KOPT-K1 (cell line): ENCODE data around the gene PATZ1.
A peak's percentile ranks its signal among the peaks of the same experiment; 100 is the strongest.

ENCODE experiments used
- H3K27ac ChIP-seq: fragments of 200-600 bp; sonication (generic); 2 replicates; pipeline ENCODE4 v1.5.1; 2016; ENCODE audit warnings: antibody characterized with exemption, mild to moderate bottlenecking, low read depth, low read length; ENCODE audit not compliant: poor library complexity, severe bottlenecking
- H3K36me3 ChIP-seq: fragments of 200-600 bp; sonication (generic); 2 replicates; pipeline ENCODE4 v1.5.1; 2017; ENCODE audit warnings: antibody characterized with exemption, mild to moderate bottlenecking, low read length, moderate library complexity; ENCODE audit not compliant: insufficient read depth
- H3K9me3 ChIP-seq: fragments of 200-600 bp; sonication (generic); 2 replicates; pipeline ENCODE4 v1.5.1; 2017; ENCODE audit warnings: antibody characterized with exemption, low read length, mild to moderate bottlenecking; ENCODE audit not compliant: insufficient read depth, poor library complexity, severe bottlenecking

Gene PATZ1

GRCh38 chr22:31346733-31347250, 646 bp upstream of the PATZ1 start:
- Histone ChIP-seq H3K9me3 (no peaks in the 10 kb centered on the region), H3K36me3 (peaks cover 36% of the 10 kb centered on the region), H3K27ac (peak overlapping the region; percentile 98)

GRCh38 chr22:31345331-31346254, 553 bp downstream of the PATZ1 start:
- Histone ChIP-seq H3K36me3 (peaks cover 48% of the 10 kb centered on the region), H3K9me3 (no peaks in the 10 kb centered on the region), H3K27ac (peak overlapping the region; percentile 98)

GRCh38 chr22:31344578-31345330, 1.4 kb downstream of the PATZ1 start:
- Histone ChIP-seq H3K9me3 (no peaks in the 10 kb centered on the region), H3K27ac (peak overlapping the region; percentile 98), H3K36me3 (peaks cover 56% of the 10 kb centered on the region)

GRCh38 chr22:31344256-31344577, 1.9 kb downstream of the PATZ1 start:
- Histone ChIP-seq H3K27ac (peak overlapping the region; percentile 25), H3K36me3 (peaks cover 61% of the 10 kb centered on the region), H3K9me3 (no peaks in the 10 kb centered on the region)

GRCh38 chr22:31343235-31344191, 2.6 kb downstream of the PATZ1 start:
- Histone ChIP-seq H3K27ac (peak overlapping the region; percentile 25), H3K9me3 (no peaks in the 10 kb centered on the region), H3K36me3 (peaks cover 68% of the 10 kb centered on the region)

- Histone ChIP-seq H3K27ac (no peak overlapping the region), H3K9me3 (no peaks in the 10 kb centered on the region), H3K36me3 (peaks cover 78% of the 10 kb centered on the region)
These were observed 3.6 kb downstream of the PATZ1 start for GRCh38 chr22:31342389-31343140.

- Histone ChIP-seq H3K36me3 (peaks cover 88% of the 10 kb centered on the region), H3K9me3 (no peaks in the 10 kb centered on the region), H3K27ac (no peak overlapping the region)
These were observed 4.6 kb downstream of the PATZ1 start for GRCh38 chr22:31341386-31342088.

- Histone ChIP-seq H3K36me3 (peaks cover 95% of the 10 kb centered on the region), H3K9me3 (no peaks in the 10 kb centered on the region), H3K27ac (no peak overlapping the region)
These were observed 5.3 kb downstream of the PATZ1 start for GRCh38 chr22:31340765-31341247.

GRCh38 chr22:31340360-31340759, 5.8 kb downstream of the PATZ1 start:
- peaks cover 99% of the 10 kb centered on the region for H3K36me3 ChIP-seq
- H3K27ac ChIP-seq, result no peak overlapping the region

GRCh38 chr22:31339148-31339832, 6.9 kb downstream of the PATZ1 start:
- Histone ChIP-seq H3K36me3 (peaks cover 99% of the 10 kb centered on the region), H3K9me3 (no peaks in the 10 kb centered on the region), H3K27ac (no peak overlapping the region)

More at GRCh38 chr22:31340360-31340759, 5.8 kb downstream of the PATZ1 start:
- H3K9me3 ChIP-seq, result no peaks in the 10 kb centered on the region

- Histone ChIP-seq H3K36me3 (peaks cover 99% of the 10 kb centered on the region), H3K9me3 (no peaks in the 10 kb centered on the region), H3K27ac (no peak overlapping the region)
These were observed 9.0 kb downstream of the PATZ1 start for GRCh38 chr22:31337178-31337577.

- Histone ChIP-seq H3K27ac (no peak overlapping the region), H3K9me3 (no peaks in the 10 kb centered on the region), H3K36me3 (peaks cover 99% of the 10 kb centered on the region)
These were observed 11.8 kb downstream of the PATZ1 start for GRCh38 chr22:31334329-31334728.

GRCh38 chr22:31333641-31334040, 12.5 kb downstream of the PATZ1 start:
- H3K36me3 ChIP-seq, result peaks cover 99% of the 10 kb centered on the region
- H3K27ac ChIP-seq, result no peak overlapping the region
- no peaks in the 10 kb centered on the region for H3K9me3 ChIP-seq
